K562 (cell line): ENCODE results near the gene CD4. TPM values are rescaled to one million over a fixed set of nuclear protein-coding genes. Genes with fewer than 3 reads are reported as not detected.

Experiments
- CREM ChIP-seq: IDR thresholded peaks from 2 replicates; pipeline ENCODE4 v1.6.1; 2014; ENCODE audit warnings: antibody characterized with exemption, low read depth
- FOSL1 ChIP-seq: fragments of 200-800 bp; sonication (Bioruptor generic); conservative IDR thresholded peaks from 2 replicates; pipeline ENCODE4 v1.6.1; 2016; ENCODE audit warnings: missing genetic modification characterization, missing compliant biosample characterization
- L3MBTL2 ChIP-seq: fragments of 450-650 bp; IDR thresholded peaks from 2 replicates; pipeline ENCODE4 v1.6.1; 2016; ENCODE audit warnings: mild to moderate bottlenecking, moderate library complexity
- MAFF ChIP-seq: IDR thresholded peaks from 2 replicates; pipeline ENCODE4 v1.6.1; 2012; ENCODE audit warnings: low read length, improper control_type of control experiment
- NR2F6 ChIP-seq: fragments of 450-650 bp; formaldehyde crosslinking; IDR thresholded peaks from 2 replicates; pipeline ENCODE4 v1.4.0; 2020; ENCODE audit warnings: mild to moderate bottlenecking
- POLR2A ChIP-seq: fragments of 450-650 bp; conservative IDR thresholded peaks from 2 replicates; pipeline ENCODE4 v1.6.1; 2016
- RAD21 ChIP-seq, 2 experiments: fragments of 250-450 bp in 1 of 2; fragments of 450-650 bp in 1 of 2; sonication (Bioruptor Pico) in 1 of 2; formaldehyde crosslinking in 1 of 2; IDR thresholded peaks in 1 of 2; conservative IDR thresholded peaks in 1 of 2; 2 replicates each; pipeline versions ENCODE4 v1.4.0 to v1.8.0; 2020 to 2022; ENCODE audit warnings: mild to moderate bottlenecking in 2 of 2, moderate library complexity in 1 of 2
- RBBP5 ChIP-seq: fragments of 200-600 bp; sonication (generic); IDR thresholded peaks from 2 replicates; pipeline ENCODE4 v1.6.1; 2012; ENCODE audit warnings: borderline replicate concordance, mild to moderate bottlenecking, low read length, control low read depth, inconsistent platforms; ENCODE audit not compliant: insufficient read depth, poor library complexity, severe bottlenecking
- RFX7 ChIP-seq: fragments of 250-450 bp; sonication (Bioruptor Pico); IDR thresholded peaks from 2 replicates; pipeline ENCODE4 v1.5.1; 2021; ENCODE audit warnings: mild to moderate bottlenecking
- SAFB ChIP-seq: fragments of 200-400 bp; formaldehyde crosslinking; IDR thresholded peaks from 2 replicates; pipeline ENCODE4 v1.6.1; 2017; ENCODE audit warnings: low read depth, low read length, borderline replicate concordance
- SMAD1 ChIP-seq: fragments of 150-350 bp; IDR thresholded peaks from 2 replicates; pipeline ENCODE4 v1.6.1; 2014; ENCODE audit warnings: low read length, low read depth; ENCODE audit not compliant: partially characterized antibody
- ZC3H8 ChIP-seq: fragments of 450-650 bp; IDR thresholded peaks from 2 replicates; pipeline ENCODE4 v1.6.1; 2017
- ZNF23 ChIP-seq: fragments of 250-450 bp; sonication (Bioruptor Pico); IDR thresholded peaks from 2 replicates; pipeline ENCODE4 v1.4.0; 2020; ENCODE audit warnings: mild to moderate bottlenecking
- polyA plus RNA-seq, 8 experiments: library from polyadenylated mRNA; depleted of rRNA in 4 of 8; stranded (reverse) in 5 of 8; unstranded in 3 of 8; fragments of >200 nt; fragmentation: Nextera tagmentation in 2 of 8; fragmentation: Illumina TruSeq in 1 of 8; extraction: Ambion mirVana in 2 of 8; extraction: Trizol in 1 of 8; gene quantifications; 2 replicates each; pipeline versions ENCODE4 v1.2.1 to v1.2.3, GENCODE V29; 2011 to 2014; ENCODE audit warnings: inconsistent platforms in 1 of 8, missing spikeins in 1 of 8
- total RNA-seq, 7 experiments: library from RNA; depleted of rRNA in 6 of 7; stranded (reverse); fragments of >200 nt in 6 of 7; fragmentation: Illumina TruSeq in 2 of 7; extraction: Trizol in 2 of 7; gene quantifications; 2 replicates each; pipeline versions ENCODE4 v1.2.1 to v1.2.3, GENCODE V29; 2011 to 2021; ENCODE audit warnings: low replicate concordance in 1 of 7
- TF ChIP-seq, protein P1 (sequence below): sonication (generic); formaldehyde crosslinking; IDR thresholded peaks from 2 replicates; pipeline ENCODE4 v1.8.0; 2023; ENCODE audit warnings: mild to moderate bottlenecking, missing genetic modification reagents
- TF ChIP-seq, protein P2 (sequence below): conservative IDR thresholded peaks from 2 replicates; pipeline ENCODE4 v1.6.1; 2011; ENCODE audit warnings: low read depth, mild to moderate bottlenecking, low read length; ENCODE audit not compliant: control insufficient read depth
- TF ChIP-seq, protein P3 (sequence below): sonication (generic); formaldehyde crosslinking; IDR thresholded peaks from 2 replicates; pipeline ENCODE4 v1.8.0; 2022; ENCODE audit warnings: mild to moderate bottlenecking, low read depth, missing genetic modification reagents
- TF ChIP-seq, protein P4 (sequence below): sonication (generic); formaldehyde crosslinking; IDR thresholded peaks from 2 replicates; pipeline ENCODE4 v1.8.0; 2022; ENCODE audit warnings: mild to moderate bottlenecking, missing genetic modification reagents

CD4 gene
- total and polyA plus RNA-seq, 9 of the 15 experiments (the other 6 are each of a cell fraction or from before 2014, with no cell fraction given): 0.06 to 0.27 (median 0.09) TPM; not detected in 5

DNA sequence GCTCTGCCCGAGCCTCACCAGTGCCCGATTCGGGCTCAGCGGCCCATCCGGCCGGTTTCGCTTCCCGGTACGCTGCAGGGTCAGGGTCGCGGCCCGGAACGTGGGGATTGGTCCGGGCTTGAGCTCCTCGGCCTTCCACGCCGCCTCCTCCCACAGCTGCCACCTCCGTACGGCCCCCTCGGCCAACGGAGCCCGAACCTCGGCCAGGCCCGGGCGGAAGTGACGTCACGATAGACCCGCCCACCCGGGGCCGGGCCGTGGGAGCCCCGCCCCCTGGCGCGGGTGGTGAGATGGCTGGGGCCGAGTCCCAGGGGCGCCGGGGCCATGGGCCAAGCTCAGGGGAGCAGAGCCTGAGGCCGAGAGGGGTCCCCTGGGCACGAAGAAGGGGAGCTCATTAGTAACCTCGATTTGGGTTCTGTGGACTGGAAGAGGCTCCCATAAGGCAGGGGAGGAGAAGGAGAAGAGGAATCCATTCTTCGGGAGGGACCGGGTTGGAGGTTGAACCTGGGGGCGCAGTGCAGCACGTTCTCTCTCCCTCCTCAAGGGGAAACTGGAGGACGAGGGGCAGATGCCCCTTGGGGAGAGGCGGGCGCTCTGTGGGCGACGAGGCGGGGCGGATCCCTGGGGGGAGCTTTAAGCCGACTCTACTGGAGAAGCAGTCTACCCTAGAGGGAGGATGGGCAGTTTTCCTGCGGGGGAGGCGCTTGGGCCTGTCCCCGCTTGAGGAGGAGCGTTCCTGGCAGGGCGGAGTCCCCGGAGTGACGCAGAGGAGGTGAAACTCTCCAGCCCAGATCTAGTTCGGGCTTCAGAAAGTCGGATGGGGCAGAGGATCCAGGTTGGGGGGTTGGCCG lies 36.2 kb upstream of the CD4 start, which contains the start of gene MLF2 (continued):
- TF ChIP-seq RFX7 (CRISPR knock-in tag) (no peak), FOSL1 (tag) (peak; percentile 25; the same call in 1 of the 2 replicates), ZC3H8 (no peak), RBBP5 (peak; percentile 52), SMAD1 (peak; percentile 5), NR2F6 (CRISPR knock-in tag) (no peak), L3MBTL2 (peak; percentile 35), POLR2A (peak; percentile 90), MAFF (no peak), RAD21 (CRISPR knock-in tag; conservative IDR thresholded peaks at IDR 0.05 in 1 of 2, IDR thresholded peaks at IDR 0.05 in 1 of 2) (no peak; a peak in 1 of 4 replicates), SAFB (0 out of 2 replicates have a peak, but pooled peaks have one; percentile 20), ZNF23 (CRISPR knock-in tag) (no peak), CREM (peak; percentile 92)
- TF ChIP-seq, protein P1, sequence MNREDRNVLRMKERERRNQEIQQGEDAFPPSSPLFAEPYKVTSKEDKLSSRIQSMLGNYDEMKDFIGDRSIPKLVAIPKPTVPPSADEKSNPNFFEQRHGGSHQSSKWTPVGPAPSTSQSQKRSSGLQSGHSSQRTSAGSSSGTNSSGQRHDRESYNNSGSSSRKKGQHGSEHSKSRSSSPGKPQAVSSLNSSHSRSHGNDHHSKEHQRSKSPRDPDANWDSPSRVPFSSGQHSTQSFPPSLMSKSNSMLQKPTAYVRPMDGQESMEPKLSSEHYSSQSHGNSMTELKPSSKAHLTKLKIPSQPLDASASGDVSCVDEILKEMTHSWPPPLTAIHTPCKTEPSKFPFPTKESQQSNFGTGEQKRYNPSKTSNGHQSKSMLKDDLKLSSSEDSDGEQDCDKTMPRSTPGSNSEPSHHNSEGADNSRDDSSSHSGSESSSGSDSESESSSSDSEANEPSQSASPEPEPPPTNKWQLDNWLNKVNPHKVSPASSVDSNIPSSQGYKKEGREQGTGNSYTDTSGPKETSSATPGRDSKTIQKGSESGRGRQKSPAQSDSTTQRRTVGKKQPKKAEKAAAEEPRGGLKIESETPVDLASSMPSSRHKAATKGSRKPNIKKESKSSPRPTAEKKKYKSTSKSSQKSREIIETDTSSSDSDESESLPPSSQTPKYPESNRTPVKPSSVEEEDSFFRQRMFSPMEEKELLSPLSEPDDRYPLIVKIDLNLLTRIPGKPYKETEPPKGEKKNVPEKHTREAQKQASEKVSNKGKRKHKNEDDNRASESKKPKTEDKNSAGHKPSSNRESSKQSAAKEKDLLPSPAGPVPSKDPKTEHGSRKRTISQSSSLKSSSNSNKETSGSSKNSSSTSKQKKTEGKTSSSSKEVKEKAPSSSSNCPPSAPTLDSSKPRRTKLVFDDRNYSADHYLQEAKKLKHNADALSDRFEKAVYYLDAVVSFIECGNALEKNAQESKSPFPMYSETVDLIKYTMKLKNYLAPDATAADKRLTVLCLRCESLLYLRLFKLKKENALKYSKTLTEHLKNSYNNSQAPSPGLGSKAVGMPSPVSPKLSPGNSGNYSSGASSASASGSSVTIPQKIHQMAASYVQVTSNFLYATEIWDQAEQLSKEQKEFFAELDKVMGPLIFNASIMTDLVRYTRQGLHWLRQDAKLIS: no peak
- TF ChIP-seq, protein P2, sequence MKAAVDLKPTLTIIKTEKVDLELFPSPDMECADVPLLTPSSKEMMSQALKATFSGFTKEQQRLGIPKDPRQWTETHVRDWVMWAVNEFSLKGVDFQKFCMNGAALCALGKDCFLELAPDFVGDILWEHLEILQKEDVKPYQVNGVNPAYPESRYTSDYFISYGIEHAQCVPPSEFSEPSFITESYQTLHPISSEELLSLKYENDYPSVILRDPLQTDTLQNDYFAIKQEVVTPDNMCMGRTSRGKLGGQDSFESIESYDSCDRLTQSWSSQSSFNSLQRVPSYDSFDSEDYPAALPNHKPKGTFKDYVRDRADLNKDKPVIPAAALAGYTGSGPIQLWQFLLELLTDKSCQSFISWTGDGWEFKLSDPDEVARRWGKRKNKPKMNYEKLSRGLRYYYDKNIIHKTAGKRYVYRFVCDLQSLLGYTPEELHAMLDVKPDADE: peak; percentile 57; the same call in 1 of the 2 replicates
- TF ChIP-seq, protein P3, sequence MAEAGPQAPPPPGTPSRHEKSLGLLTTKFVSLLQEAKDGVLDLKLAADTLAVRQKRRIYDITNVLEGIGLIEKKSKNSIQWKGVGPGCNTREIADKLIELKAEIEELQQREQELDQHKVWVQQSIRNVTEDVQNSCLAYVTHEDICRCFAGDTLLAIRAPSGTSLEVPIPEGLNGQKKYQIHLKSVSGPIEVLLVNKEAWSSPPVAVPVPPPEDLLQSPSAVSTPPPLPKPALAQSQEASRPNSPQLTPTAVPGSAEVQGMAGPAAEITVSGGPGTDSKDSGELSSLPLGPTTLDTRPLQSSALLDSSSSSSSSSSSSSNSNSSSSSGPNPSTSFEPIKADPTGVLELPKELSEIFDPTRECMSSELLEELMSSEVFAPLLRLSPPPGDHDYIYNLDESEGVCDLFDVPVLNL: no peak
- TF ChIP-seq, protein P4, sequence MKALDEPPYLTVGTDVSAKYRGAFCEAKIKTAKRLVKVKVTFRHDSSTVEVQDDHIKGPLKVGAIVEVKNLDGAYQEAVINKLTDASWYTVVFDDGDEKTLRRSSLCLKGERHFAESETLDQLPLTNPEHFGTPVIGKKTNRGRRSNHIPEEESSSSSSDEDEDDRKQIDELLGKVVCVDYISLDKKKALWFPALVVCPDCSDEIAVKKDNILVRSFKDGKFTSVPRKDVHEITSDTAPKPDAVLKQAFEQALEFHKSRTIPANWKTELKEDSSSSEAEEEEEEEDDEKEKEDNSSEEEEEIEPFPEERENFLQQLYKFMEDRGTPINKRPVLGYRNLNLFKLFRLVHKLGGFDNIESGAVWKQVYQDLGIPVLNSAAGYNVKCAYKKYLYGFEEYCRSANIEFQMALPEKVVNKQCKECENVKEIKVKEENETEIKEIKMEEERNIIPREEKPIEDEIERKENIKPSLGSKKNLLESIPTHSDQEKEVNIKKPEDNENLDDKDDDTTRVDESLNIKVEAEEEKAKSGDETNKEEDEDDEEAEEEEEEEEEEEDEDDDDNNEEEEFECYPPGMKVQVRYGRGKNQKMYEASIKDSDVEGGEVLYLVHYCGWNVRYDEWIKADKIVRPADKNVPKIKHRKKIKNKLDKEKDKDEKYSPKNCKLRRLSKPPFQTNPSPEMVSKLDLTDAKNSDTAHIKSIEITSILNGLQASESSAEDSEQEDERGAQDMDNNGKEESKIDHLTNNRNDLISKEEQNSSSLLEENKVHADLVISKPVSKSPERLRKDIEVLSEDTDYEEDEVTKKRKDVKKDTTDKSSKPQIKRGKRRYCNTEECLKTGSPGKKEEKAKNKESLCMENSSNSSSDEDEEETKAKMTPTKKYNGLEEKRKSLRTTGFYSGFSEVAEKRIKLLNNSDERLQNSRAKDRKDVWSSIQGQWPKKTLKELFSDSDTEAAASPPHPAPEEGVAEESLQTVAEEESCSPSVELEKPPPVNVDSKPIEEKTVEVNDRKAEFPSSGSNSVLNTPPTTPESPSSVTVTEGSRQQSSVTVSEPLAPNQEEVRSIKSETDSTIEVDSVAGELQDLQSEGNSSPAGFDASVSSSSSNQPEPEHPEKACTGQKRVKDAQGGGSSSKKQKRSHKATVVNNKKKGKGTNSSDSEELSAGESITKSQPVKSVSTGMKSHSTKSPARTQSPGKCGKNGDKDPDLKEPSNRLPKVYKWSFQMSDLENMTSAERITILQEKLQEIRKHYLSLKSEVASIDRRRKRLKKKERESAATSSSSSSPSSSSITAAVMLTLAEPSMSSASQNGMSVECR (CRISPR knock-in tag): 0 out of 2 replicates have a peak, but pooled peaks have one; percentile 21
